GM12874 (cell line): ENCODE results near the gene SLC16A13.
A peak's percentile ranks its signal among the peaks of the same experiment; 100 is the strongest.

Experiments used
- TF ChIP-seq, protein P1 (sequence below): IDR thresholded peaks from 2 replicates; pipeline ENCODE4 v1.5.1; 2011; ENCODE audit warnings: low read depth, mild to moderate bottlenecking, control low read depth, low read length, moderate library complexity; ENCODE audit not compliant: insufficient read depth

SLC16A13 gene

DNA sequence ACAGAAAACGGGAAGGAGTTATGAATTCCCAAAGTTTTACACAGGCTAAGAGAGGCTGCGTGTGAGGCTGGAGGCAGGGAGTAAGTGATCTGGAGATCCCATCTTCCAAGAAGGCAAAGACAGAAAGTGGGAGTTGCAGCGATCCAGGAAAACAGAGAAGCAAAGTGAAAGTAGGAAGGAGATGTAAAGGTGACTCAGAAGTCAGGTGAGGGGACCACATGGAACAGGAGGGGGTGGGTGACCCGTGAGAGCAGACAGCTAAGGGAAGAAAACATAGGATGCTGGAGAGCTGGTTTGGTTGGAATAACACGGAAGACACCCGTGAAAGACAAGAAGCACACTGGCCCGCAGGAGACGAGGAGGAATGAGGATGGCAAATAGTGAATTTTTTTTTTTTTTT lies 38.6 kb upstream of the SLC16A13 start:
- TF ChIP-seq, protein P1, sequence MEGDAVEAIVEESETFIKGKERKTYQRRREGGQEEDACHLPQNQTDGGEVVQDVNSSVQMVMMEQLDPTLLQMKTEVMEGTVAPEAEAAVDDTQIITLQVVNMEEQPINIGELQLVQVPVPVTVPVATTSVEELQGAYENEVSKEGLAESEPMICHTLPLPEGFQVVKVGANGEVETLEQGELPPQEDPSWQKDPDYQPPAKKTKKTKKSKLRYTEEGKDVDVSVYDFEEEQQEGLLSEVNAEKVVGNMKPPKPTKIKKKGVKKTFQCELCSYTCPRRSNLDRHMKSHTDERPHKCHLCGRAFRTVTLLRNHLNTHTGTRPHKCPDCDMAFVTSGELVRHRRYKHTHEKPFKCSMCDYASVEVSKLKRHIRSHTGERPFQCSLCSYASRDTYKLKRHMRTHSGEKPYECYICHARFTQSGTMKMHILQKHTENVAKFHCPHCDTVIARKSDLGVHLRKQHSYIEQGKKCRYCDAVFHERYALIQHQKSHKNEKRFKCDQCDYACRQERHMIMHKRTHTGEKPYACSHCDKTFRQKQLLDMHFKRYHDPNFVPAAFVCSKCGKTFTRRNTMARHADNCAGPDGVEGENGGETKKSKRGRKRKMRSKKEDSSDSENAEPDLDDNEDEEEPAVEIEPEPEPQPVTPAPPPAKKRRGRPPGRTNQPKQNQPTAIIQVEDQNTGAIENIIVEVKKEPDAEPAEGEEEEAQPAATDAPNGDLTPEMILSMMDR: no peak

DNA sequence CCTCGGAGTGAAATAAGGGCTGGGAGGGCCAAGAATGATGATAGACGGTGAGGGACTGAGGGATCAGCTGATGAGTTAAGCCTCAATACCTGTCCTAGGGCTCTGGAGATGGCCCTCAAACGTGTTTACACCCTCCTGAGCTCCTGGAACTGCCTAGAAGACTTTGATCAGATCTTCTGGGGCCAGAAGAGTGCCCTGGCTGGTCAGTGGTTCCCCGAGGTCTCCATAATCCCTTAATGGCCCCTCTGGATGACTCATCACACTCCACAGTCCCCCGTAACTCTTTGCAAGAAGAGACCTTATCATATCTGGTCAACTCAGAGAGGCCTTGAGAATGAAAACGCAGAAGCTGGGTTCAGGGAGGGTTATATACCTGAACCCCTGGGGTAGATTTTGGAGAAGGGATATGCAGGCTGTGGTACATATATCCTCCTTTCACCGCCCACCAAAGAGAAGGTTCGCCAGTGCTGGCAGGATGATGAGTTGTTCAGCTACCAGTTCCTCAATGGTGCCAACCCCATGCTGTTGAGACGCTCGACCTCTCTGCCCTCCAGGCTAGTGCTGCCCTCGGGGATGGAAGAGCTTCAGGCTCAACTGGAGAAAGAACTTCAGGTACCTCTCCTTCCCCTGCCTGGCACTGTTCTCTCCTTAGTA lies 36.8 kb upstream of the SLC16A13 start:
- TF ChIP-seq, protein P1: no peak

DNA sequence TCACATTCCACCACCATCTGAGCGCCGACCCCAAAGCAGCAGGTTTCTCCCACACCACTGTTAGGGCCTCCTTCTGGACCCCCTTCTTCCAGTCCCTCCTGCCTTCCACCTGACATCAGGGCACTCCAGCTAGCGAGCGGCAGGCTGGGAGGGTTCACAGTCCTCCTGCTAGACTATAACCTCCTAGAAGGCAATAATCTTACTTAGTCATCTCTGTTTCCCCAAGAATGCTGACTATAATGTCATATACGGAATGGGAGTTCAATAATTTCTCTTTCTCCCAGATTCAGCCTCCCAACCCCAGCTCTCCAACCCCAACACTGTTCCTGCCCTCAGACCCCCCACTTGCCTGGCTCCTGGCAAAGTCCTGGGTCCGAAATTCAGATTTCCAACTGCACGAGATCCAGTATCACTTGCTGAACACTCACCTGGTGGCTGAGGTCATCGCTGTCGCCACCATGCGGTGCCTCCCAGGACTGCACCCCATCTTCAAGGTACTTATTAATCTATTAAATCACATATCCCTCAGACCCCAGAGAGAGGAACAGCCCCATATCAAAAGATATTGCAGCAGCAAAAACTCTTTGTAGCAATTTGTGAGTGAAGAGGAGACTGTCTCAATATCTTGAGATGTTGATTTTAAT lies 34.4 kb upstream of the SLC16A13 start:
- TF ChIP-seq, protein P1: peak; percentile 31; the same call in 1 of the 2 replicates

DNA sequence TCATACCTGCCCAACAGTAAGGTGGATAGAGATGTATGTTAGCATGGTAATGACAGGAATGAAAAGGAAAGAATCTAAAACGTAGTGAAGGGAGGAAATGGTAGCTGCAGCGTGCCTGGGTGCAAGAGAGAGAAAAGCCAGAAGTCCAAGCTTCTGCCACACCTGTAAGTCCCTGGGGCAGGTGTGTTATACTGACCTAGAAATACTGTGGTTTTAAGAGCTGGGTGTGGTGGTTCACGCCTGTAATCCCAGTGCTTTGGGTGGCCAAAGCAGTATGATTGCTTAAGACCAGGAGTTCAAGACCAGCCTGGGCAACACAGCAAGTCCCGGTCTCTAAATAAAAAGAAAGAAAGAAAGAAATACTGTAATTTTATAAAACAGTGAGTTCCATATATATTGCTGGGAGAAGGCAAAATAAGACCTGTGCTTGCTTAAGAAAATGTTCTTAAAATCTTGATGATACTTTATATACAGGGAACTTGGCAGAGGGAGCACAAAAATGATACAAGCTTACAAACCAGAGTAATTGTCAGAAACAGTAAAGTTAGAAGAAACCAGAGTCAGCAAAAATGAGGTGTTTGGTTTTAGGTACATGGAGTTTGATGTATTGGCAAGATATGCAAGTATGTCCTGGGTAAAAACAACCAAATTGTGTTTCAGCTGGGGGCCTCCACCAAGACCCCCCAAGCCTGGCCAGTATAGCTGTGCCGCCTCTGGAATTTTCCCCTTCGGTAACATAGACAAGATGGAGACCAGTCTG lies 33.3 kb upstream of the SLC16A13 start:
- TF ChIP-seq, protein P1: no peak

DNA sequence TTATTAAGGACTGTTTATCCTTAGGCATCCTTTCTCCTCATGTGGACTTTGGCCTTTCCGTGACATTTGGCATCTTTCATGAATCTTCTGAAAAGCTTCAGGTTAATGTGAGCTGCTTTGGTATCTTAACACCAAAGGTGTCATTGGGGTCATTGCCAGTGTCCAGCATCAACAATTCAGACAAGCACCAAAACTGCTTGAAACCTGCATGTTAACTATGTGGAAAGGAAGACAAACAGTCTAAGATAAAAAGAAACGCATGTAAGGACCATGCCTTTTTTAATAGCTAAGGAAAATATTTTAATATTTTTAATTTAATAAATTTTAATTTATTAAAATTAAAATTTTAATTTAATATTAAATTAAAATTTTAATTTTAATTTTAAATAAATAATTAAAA lies 32.1 kb upstream of the SLC16A13 start:
- TF ChIP-seq, protein P1: no peak

DNA sequence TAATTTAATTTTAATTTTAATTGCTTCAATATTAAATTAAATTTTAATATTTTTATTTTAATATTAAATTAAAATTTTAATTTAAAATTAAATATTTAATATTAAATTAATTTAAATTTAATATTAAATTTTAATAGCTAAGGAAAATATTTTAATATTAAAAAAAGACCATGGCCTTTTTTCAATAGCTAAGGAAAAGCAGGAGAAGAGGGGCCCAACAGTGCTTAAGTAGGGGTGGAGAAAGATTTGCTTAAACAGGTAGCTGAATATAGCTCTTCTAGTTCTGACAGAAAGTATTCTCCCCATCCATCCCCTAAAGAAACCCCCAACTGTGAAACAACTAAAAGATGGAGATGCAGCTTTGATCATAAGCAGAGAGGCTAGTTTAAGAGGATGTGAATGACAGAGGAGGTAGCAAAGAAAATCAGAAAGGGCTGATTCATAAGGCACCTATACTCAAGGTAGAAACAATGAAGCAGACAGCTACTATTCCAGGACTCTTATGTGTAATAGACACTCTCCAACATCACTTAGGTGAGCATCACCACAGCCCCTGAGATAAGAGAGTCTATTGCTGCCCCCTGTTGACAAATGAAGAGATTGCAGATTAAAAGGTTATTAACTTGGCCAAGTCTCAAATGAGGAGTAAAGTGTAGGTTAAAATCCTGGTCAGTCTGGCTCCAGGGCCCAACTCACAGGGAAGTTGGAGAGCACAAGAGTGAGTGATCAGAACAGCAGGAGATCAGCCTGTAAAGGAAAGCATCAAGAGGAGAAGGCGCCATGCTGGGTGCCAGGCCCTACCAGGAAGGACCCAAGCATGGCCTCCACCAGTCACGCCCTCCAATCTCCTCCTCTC lies 31.2 kb upstream of the SLC16A13 start:
- TF ChIP-seq, protein P1: peak; percentile 48
